ENCODE measurements around the gene IL18.

- TF ChIP-seq CTCF (IDR thresholded peaks at IDR 0.05) (no peak), POLR2A (IDR thresholded peaks at IDR 0.05) (no peak)
These were observed 32.1 kb upstream of the IL18 start for GRCh38 chr11:112195951-112196351.
